Calu3 (cell line): ENCODE measurements around the gene SLIT3. TPM values are rescaled to one million over a fixed set of nuclear protein-coding genes. Genes with fewer than 3 reads are reported as not detected.

Experiments
- BruUV-seq: library from RNA; stranded (reverse); fragments of 400-500 nt; replicated peaks from 2 replicates; lab custom pipeline; 2021; lab: Mats Ljungman, UMichigan
- CTCF ChIA-PET: fragments of 300-600 bp; sonication (Branson Sonifier 250); formaldehyde crosslinking; loops from one replicate; lab custom pipeline; 2022; ENCODE audit warnings: antibody characterized with exemption; lab: Charles Lee
- DNase-seq: peaks from one replicate; pipeline ENCODE4 v3.0.0; 2022
- H3K27ac Mint-ChIP-seq: one replicate; pipeline ENCODE4 v1.8.0; 2022; ENCODE audit warnings: mixed read lengths; ENCODE audit not compliant: unreplicated experiment
- H3K27me3 Mint-ChIP-seq: one replicate; pipeline ENCODE4 v1.8.0; 2022; ENCODE audit warnings: mixed read lengths; ENCODE audit not compliant: unreplicated experiment
- H3K36me3 Mint-ChIP-seq: one replicate; pipeline ENCODE4 v1.8.0; 2022; ENCODE audit warnings: mild to moderate bottlenecking, moderate library complexity, mixed read lengths; ENCODE audit not compliant: insufficient read depth, unreplicated experiment
- H3K4me1 Mint-ChIP-seq: one replicate; pipeline ENCODE4 v1.8.0; 2022; ENCODE audit warnings: mild to moderate bottlenecking, low read depth, mixed read lengths; ENCODE audit not compliant: unreplicated experiment
- H3K4me3 Mint-ChIP-seq: one replicate; pipeline ENCODE4 v1.8.0; 2022; ENCODE audit warnings: mild to moderate bottlenecking, low read depth, moderate library complexity, mixed read lengths; ENCODE audit not compliant: unreplicated experiment
- H3K9me3 Mint-ChIP-seq: one replicate; pipeline ENCODE4 v1.8.0; 2022; ENCODE audit warnings: low read depth, mixed read lengths; ENCODE audit not compliant: unreplicated experiment
- intact Hi-C: fragments of 100-400 bp; cut with micrococcal nuclease; formaldehyde crosslinking; loops from one replicate; pipeline ENCODE4 v1.10.0; 2022; ENCODE audit not compliant: unreplicated experiment
- total RNA-seq: library from RNA; stranded (reverse); gene quantifications from 2 replicates; pipeline ENCODE4 v1.2.3, GENCODE V29; 2022
- TF ChIP-seq, protein P1 (sequence below): fragments of 200-600 bp; IDR thresholded peaks from one replicate; pipeline ENCODE4 v1.8.0; 2022; ENCODE audit warnings: antibody characterized with exemption; ENCODE audit not compliant: unreplicated experiment

The SLIT3 gene
- total RNA-seq, 1 experiment from 2014 or later: not detected

GRCh38 chr5:168798065-168799023 is 502.6 kb downstream of the SLIT3 start:
- no peak for DNase-seq
- TF ChIP-seq, protein P1, sequence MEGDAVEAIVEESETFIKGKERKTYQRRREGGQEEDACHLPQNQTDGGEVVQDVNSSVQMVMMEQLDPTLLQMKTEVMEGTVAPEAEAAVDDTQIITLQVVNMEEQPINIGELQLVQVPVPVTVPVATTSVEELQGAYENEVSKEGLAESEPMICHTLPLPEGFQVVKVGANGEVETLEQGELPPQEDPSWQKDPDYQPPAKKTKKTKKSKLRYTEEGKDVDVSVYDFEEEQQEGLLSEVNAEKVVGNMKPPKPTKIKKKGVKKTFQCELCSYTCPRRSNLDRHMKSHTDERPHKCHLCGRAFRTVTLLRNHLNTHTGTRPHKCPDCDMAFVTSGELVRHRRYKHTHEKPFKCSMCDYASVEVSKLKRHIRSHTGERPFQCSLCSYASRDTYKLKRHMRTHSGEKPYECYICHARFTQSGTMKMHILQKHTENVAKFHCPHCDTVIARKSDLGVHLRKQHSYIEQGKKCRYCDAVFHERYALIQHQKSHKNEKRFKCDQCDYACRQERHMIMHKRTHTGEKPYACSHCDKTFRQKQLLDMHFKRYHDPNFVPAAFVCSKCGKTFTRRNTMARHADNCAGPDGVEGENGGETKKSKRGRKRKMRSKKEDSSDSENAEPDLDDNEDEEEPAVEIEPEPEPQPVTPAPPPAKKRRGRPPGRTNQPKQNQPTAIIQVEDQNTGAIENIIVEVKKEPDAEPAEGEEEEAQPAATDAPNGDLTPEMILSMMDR: no peak
- intact Hi-C loops: no loop called here
- peaks cover 88% of the 10 kb centered on the region for H3K27me3 Mint-ChIP-seq
- H3K4me3 Mint-ChIP-seq: no peak overlapping the region
- no peaks in the 10 kb centered on the region for H3K4me1 Mint-ChIP-seq
- CTCF ChIA-PET: no interaction called here
- no peaks in the 10 kb centered on the region for H3K9me3 Mint-ChIP-seq
- no peak overlapping the region for H3K27ac Mint-ChIP-seq
- BruUV-seq: no TSS peak
- H3K36me3 Mint-ChIP-seq: no peaks in the 10 kb centered on the region

DNA sequence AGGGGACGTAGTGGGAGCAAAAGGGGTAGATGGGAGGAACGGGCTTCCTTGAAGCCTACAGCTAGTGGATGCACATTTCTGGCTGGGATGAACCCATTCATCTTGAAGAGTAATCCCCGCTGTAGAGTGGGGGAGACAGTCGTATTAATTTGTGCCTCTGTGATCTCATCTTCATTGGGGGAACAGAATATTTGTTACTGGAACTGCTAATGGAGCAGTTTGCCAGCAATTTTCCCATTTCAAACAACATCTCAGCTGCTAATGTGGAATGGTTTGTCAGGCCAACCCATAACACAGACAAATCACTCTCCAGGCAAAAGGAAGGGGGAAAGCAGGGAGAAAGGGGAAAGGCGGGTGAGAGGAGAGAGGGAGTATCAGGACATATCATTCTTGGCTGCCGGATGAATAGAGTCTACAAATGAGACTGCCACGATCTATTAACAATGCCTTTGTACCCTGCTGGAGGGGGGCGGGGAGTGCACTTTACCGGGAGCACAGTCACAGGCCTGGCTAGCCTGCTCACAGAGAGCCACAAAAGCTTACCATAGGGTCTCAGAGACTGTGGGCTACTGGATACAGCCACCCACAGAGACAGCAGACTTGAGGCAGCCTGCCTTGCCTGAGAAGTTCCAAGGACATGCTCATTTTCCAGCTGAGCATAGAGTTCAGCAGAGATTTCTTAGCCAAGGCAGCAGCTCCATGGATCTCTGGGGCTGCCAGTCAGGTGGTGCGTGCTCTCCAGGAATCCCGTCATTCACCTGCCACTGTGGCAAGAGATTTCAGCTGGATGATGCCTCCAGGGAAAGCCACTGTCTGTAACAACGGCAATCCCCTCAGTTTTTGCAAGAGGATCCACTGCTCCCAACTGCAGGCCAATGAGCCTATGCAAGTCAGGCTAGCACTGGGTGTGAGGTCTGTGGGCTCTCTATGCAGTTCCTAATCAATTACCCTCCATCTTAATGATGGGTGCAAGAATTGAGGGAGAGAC is 504.1 kb downstream of the SLIT3 start:
- intact Hi-C loops: no loop called here
- Mint-ChIP-seq H3K36me3 (no peaks in the 10 kb centered on the region), H3K9me3 (no peaks in the 10 kb centered on the region), H3K27me3 (peaks cover 87% of the 10 kb centered on the region), H3K4me3 (no peak overlapping the region), H3K4me1 (no peaks in the 10 kb centered on the region), H3K27ac (no peak overlapping the region)
- TF ChIP-seq, protein P1: no peak
- CTCF ChIA-PET: no interaction called here
- no peak for DNase-seq
- BruUV-seq: no TSS peak

DNA sequence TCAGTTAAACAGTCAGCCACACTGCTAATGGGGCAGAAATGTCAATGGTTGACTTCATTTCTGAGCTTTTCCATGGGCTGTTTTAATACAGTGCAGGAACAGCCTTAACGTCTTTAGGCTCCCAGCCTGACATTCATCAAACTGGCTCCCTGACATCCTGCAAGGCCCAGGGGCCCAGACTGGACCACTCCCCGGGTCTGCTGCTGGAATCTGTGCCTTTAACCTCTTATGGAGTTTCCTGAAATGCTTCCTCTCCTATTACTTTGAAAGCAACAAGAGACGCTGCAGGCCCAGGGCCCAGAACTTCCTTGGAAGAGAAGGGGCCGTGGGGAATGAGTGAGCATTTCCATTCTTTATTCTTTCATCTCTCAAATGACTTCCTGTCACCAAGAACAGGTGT is 504.9 kb downstream of the SLIT3 start:
- Mint-ChIP-seq H3K4me1 (no peaks in the 10 kb centered on the region), H3K27ac (no peak overlapping the region), H3K36me3 (no peaks in the 10 kb centered on the region), H3K27me3 (peaks cover 87% of the 10 kb centered on the region), H3K9me3 (no peaks in the 10 kb centered on the region), H3K4me3 (no peak overlapping the region)
- no peak for DNase-seq
- BruUV-seq: no TSS peak
- intact Hi-C loops: no loop called here
- TF ChIP-seq, protein P1: no peak
- CTCF ChIA-PET: no interaction called here
